DND-41 (cell line): ENCODE measurements around the gene POLA2.
"Not testable (repeated sequence)": the region's sequence is repeated elsewhere in the genome, so short reads cannot be mapped to it uniquely, and the experiment has no call there.

Source experiments
- ATAC-seq: fragments of 200-7000 bp; cut with Tn5 transposase; 3 replicates; pipeline ENCODE4 v1.9.1; 2021; ENCODE audit warnings: low read depth; ENCODE audit not compliant: insufficient read depth
- DNase-seq: peaks from one replicate; pipeline ENCODE4 v3.0.0-alpha.2; 2020
- H2AFZ ChIP-seq: 2 replicates; pipeline ENCODE4 v1.6.0; 2012; ENCODE audit warnings: low read depth, low read length
- H3K27ac ChIP-seq: 2 replicates; pipeline ENCODE4 v1.5.1; 2012; ENCODE audit warnings: low read length, inconsistent platforms
- H3K27me3 ChIP-seq: fragments of 200-600 bp; sonication (generic); 2 replicates; pipeline ENCODE4 v1.6.0; 2012; ENCODE audit warnings: low read length, mild to moderate bottlenecking, inconsistent platforms; ENCODE audit not compliant: insufficient read depth, poor library complexity
- H3K36me3 ChIP-seq: 2 replicates; pipeline ENCODE4 v1.5.1; 2012; ENCODE audit warnings: low read length, inconsistent platforms; ENCODE audit not compliant: insufficient read depth
- H3K4me1 ChIP-seq: 2 replicates; pipeline ENCODE4 v1.5.1; 2012; ENCODE audit warnings: mild to moderate bottlenecking, low read length; ENCODE audit not compliant: insufficient read depth
- H3K4me2 ChIP-seq: 2 replicates; pipeline ENCODE4 v1.6.0; 2012; ENCODE audit warnings: mild to moderate bottlenecking, moderate library complexity, low read length, inconsistent platforms; ENCODE audit not compliant: insufficient read depth
- H3K4me3 ChIP-seq, 2 experiments: fragments of 200-600 bp in 1 of 2; shearing (Covaris generic) in 1 of 2; 2 replicates each; pipeline ENCODE4 v1.5.1; 2012 to 2016; ENCODE audit warnings: inconsistent platforms in 2 of 2, low read length in 2 of 2, mild to moderate bottlenecking in 2 of 2, low read depth in 1 of 2, moderate library complexity in 1 of 2
- H3K79me2 ChIP-seq: 2 replicates; pipeline ENCODE4 v1.6.0; 2012; ENCODE audit warnings: low read length, inconsistent platforms; ENCODE audit not compliant: insufficient read depth
- H3K9ac ChIP-seq: 2 replicates; pipeline ENCODE4 v1.6.0; 2012; ENCODE audit warnings: low read depth, mild to moderate bottlenecking, inconsistent platforms, low read length, moderate library complexity
- H3K9me3 ChIP-seq: 2 replicates; pipeline ENCODE4 v1.5.1; 2012; ENCODE audit warnings: low read length, moderate library complexity, mild to moderate bottlenecking, inconsistent platforms; ENCODE audit not compliant: insufficient read depth, severe bottlenecking
- H4K20me1 ChIP-seq: 2 replicates; pipeline ENCODE4 v1.6.0; 2012; ENCODE audit warnings: low read length; ENCODE audit not compliant: insufficient read depth
- EZH2 ChIP-seq: IDR thresholded peaks from 3 replicates; pipeline ENCODE4 v1.6.1; 2012; ENCODE audit warnings: borderline replicate concordance, low read depth, mild to moderate bottlenecking, moderate library complexity, low read length, inconsistent platforms; ENCODE audit not compliant: severe bottlenecking
- TF ChIP-seq, protein P1 (sequence below): IDR thresholded peaks from 2 replicates; pipeline ENCODE4 v1.5.1; 2012; ENCODE audit warnings: borderline replicate concordance, low read length, moderate library complexity, mild to moderate bottlenecking; ENCODE audit not compliant: poor library complexity, severe bottlenecking; ENCODE audit errors: extremely low read depth

Gene POLA2

DNA sequence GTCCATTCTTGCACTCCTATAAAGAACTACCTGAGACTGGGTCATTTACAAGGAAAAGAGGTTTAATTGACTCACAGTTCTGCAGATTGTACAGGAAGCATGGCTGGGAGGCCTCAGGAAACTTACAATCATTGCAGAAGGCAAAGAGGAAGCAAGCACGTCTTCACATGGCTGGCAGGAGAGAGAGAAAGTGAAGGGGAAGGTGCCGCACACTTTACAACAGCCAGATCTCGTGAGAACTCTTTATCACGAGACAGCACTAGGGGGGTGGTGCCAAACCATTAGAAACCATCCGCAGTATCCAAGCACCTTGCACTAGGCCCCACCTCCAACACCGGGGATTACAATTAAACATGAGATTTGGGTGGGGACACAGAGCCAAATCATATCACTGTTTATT, 19.4 kb upstream of the POLA2 start:
- no peaks in the 10 kb centered on the region for H3K4me1 ChIP-seq

GRCh38 chr11:65243797-65244196, 18.0 kb upstream of the POLA2 start:
- no peak overlapping the region for H3K4me2 ChIP-seq
- no peak for ATAC-seq

More for the DNA sequence above, 19.4 kb upstream of the POLA2 start:
- no peak for DNase-seq
- H4K20me1 ChIP-seq: no peaks in the 10 kb centered on the region
- H3K4me2 ChIP-seq: no peak overlapping the region
- no peaks in the 10 kb centered on the region for H3K27me3 ChIP-seq
- no peak overlapping the region for H3K4me3 ChIP-seq
- H2AFZ ChIP-seq: no peak overlapping the region
- no peak overlapping the region for H3K27ac ChIP-seq
- ATAC-seq: no peak
- no peaks in the 10 kb centered on the region for H3K79me2 ChIP-seq
- H3K9me3 ChIP-seq: no peaks in the 10 kb centered on the region
- H3K36me3 ChIP-seq: no peaks in the 10 kb centered on the region
- no peak for TF ChIP-seq EZH2
- TF ChIP-seq, protein P1, sequence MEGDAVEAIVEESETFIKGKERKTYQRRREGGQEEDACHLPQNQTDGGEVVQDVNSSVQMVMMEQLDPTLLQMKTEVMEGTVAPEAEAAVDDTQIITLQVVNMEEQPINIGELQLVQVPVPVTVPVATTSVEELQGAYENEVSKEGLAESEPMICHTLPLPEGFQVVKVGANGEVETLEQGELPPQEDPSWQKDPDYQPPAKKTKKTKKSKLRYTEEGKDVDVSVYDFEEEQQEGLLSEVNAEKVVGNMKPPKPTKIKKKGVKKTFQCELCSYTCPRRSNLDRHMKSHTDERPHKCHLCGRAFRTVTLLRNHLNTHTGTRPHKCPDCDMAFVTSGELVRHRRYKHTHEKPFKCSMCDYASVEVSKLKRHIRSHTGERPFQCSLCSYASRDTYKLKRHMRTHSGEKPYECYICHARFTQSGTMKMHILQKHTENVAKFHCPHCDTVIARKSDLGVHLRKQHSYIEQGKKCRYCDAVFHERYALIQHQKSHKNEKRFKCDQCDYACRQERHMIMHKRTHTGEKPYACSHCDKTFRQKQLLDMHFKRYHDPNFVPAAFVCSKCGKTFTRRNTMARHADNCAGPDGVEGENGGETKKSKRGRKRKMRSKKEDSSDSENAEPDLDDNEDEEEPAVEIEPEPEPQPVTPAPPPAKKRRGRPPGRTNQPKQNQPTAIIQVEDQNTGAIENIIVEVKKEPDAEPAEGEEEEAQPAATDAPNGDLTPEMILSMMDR: no peak
- no peak overlapping the region for H3K9ac ChIP-seq

GRCh38 chr11:65245046-65245445, 16.7 kb upstream of the POLA2 start:
- H3K36me3 ChIP-seq, H2AFZ ChIP-seq, H3K4me3 ChIP-seq, H4K20me1 ChIP-seq, H3K9me3 ChIP-seq, ATAC-seq, H3K79me2 ChIP-seq, H3K27ac ChIP-seq, H3K9ac ChIP-seq, H3K4me2 ChIP-seq, DNase-seq, H3K4me1 ChIP-seq, H3K27me3 ChIP-seq: not testable (repeated sequence)

More at GRCh38 chr11:65243797-65244196, 18.0 kb upstream of the POLA2 start:
- Histone ChIP-seq H3K27me3 (no peaks in the 10 kb centered on the region), H4K20me1 (no peaks in the 10 kb centered on the region), H2AFZ (no peak overlapping the region), H3K4me1 (no peaks in the 10 kb centered on the region), H3K27ac (no peak overlapping the region), H3K9ac (no peak overlapping the region), H3K79me2 (no peaks in the 10 kb centered on the region), H3K9me3 (no peaks in the 10 kb centered on the region), H3K4me3 (no peak overlapping the region), H3K36me3 (no peaks in the 10 kb centered on the region)
- no peak for DNase-seq
- no peak for TF ChIP-seq EZH2
- TF ChIP-seq, protein P1: no peak

DNA sequence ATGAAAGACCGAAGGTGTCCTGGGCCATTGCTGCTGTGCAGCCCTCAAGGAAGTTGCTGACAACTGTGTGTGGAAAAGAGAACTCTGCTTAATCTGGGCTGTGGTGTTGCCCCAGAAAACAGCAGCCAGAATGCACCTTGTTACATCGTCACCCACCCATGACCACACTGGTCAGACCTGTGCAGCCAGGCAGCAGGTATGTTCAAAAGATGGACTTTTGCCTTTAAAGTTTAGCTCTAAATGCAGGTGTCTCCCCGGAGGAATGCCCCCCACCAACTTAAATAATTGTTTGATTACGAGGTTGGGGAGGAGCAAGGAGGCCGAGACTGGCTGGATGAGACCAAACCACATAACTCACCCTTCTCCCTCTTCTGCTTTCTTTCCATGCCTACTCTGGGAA, 15.3 kb upstream of the POLA2 start:
- H3K4me2 ChIP-seq: no peak overlapping the region

DNA sequence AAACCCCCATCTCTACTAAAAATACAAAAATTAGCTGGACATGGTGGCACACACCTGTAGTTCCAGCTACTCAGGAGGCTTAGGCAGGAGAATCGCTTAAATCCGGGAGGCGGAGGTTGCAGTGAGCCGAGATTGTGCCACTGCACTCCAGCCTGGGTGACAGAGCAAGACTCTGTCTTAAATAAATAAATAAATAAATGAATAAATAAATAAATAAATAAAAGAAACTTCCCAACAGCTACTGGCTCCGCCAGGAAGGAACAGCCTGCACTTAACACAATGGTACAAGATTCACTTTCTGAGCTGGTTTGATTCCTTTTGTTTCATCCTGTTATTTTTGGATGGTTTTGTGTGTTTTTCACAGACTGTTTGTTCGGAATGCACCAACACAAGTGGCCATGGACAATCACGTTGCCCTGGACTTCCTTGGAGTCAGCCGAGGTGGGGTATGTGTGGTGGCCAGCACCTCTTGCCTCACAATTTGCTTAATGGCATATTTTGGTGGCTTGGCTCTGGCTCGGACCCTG, 13.5 kb upstream of the POLA2 start:
- H3K27ac ChIP-seq, H3K9ac ChIP-seq, H3K79me2 ChIP-seq, H2AFZ ChIP-seq, H3K36me3 ChIP-seq, H3K9me3 ChIP-seq, H3K4me3 ChIP-seq, H3K4me2 ChIP-seq, ATAC-seq, H3K27me3 ChIP-seq, DNase-seq, H4K20me1 ChIP-seq, H3K4me1 ChIP-seq: not testable (repeated sequence)

More for the DNA sequence above, 15.3 kb upstream of the POLA2 start:
- Histone ChIP-seq H3K79me2 (no peaks in the 10 kb centered on the region), H2AFZ (no peak overlapping the region), H3K27me3 (no peaks in the 10 kb centered on the region), H3K9me3 (no peaks in the 10 kb centered on the region), H3K9ac (no peak overlapping the region), H3K27ac (no peak overlapping the region), H3K4me3 (no peak overlapping the region), H3K36me3 (no peaks in the 10 kb centered on the region), H4K20me1 (no peaks in the 10 kb centered on the region), H3K4me1 (no peaks in the 10 kb centered on the region)
- ATAC-seq (no peak), DNase-seq (no peak)
- TF ChIP-seq, protein P1: no peak
- TF ChIP-seq EZH2: no peak
